K562 (cell line): ENCODE results near the gene PLEKHA7. TPM values are rescaled to one million over a fixed set of nuclear protein-coding genes. Genes with fewer than 3 reads are reported as not detected.

Experiments
- ATAC-seq: fragments of 200-7000 bp; cut with Tn5 transposase; 3 replicates; pipeline ENCODE4 v1.9.1; 2020; ENCODE audit warnings: moderate library complexity
- BruUV-seq: library from RNA; stranded (reverse); fragments of 400-500 nt; replicated peaks from 2 replicates; lab custom pipeline; 2021; lab: Mats Ljungman, UMichigan
- CTCF ChIA-PET: fragments of 300-600 bp; formaldehyde crosslinking; extraction: SDS; loops from one replicate; lab custom pipeline; 2021; ENCODE audit warnings: low intra/inter-chr PET ratio; lab: Yijun Ruan, JAX
- POLR2A ChIA-PET: fragments of 300-600, 350-650 bp; sonication (Branson Sonifier 250); formaldehyde crosslinking; extraction: SDS; loops from one replicate; lab custom pipeline; 2021; ENCODE audit warnings: antibody characterized with exemption, inconsistent platforms; lab: Yijun Ruan, JAX
- DNase-seq, 4 experiments: peaks; one replicate each; pipeline versions ENCODE4 v3.0.0 to v3.0.0-alpha.2; 2011 to 2018; ENCODE audit warnings: low spot score in 3 of 4, mixed read lengths in 3 of 4; ENCODE audit errors: extremely low read depth in 1 of 4
- FAIRE-seq: peaks from 2 replicates; lab custom pipeline; 2011; peaks lifted over from hg19 to GRCh38; lab: Jason Lieb, UNC
- H2AFZ ChIP-seq: 2 replicates; pipeline ENCODE4 v1.6.0; 2011; ENCODE audit warnings: low read depth, low read length, control low read depth, inconsistent platforms
- H3K27ac ChIP-seq: fragments of 200-600 bp; 3 replicates; pipeline ENCODE4 v1.8.0; 2011; ENCODE audit warnings: low read depth, mild to moderate bottlenecking, control low read depth, inconsistent platforms, low read length, moderate library complexity, mixed read lengths; ENCODE audit errors: extremely low read depth
- H3K27me3 ChIP-seq, 2 experiments: fragments of 300-600 bp in 1 of 2; 2 replicates in 1 of 2; 3 replicates in 1 of 2; pipeline versions ENCODE4 v1.6.0 to v1.8.0; 2011; ENCODE audit warnings: inconsistent platforms in 2 of 2, low read length in 2 of 2, mild to moderate bottlenecking in 1 of 2, mixed read lengths in 1 of 2, moderate library complexity in 1 of 2; ENCODE audit not compliant: control insufficient read depth in 2 of 2, insufficient read depth in 2 of 2
- H3K36me3 ChIP-seq: fragments of 300-600 bp; 3 replicates; pipeline ENCODE4 v1.8.0; 2011; ENCODE audit warnings: mild to moderate bottlenecking, low read length, inconsistent platforms; ENCODE audit not compliant: control insufficient read depth, insufficient read depth
- H3K4me1 ChIP-seq, 2 experiments: fragments of 200-600 bp in 1 of 2; replicated peaks in 1 of 2; 2 replicates in 1 of 2; 3 replicates in 1 of 2; pipeline versions ENCODE4 v1.5.1 to v1.8.0; 2011; ENCODE audit warnings: inconsistent platforms in 2 of 2, low read length in 2 of 2, mild to moderate bottlenecking in 1 of 2, mixed read lengths in 1 of 2, moderate library complexity in 1 of 2; ENCODE audit not compliant: control insufficient read depth in 2 of 2, insufficient read depth in 2 of 2
- H3K4me2 ChIP-seq: 2 replicates; pipeline ENCODE4 v1.6.1; 2011; ENCODE audit warnings: low read length, control low read depth, inconsistent platforms, mixed read lengths; ENCODE audit not compliant: insufficient read depth
- H3K4me3 ChIP-seq: fragments of 200-600 bp; sonication (generic), shearing (Covaris generic); 2 replicates; pipeline ENCODE4 v1.5.1; 2016; ENCODE audit warnings: control low read depth, inconsistent platforms
- H3K79me2 ChIP-seq: fragments of 200-600 bp; 3 replicates; pipeline ENCODE4 v1.8.0; 2011; ENCODE audit warnings: low read length, inconsistent platforms; ENCODE audit not compliant: control insufficient read depth, insufficient read depth
- H3K9ac ChIP-seq, 2 experiments: 2 replicates each; pipeline versions ENCODE4 v1.6.0 to v1.6.1; 2011; ENCODE audit warnings: low read depth in 2 of 2, low read length in 2 of 2, control low read depth in 1 of 2, inconsistent platforms in 1 of 2, mild to moderate bottlenecking in 1 of 2, mixed read lengths in 1 of 2; ENCODE audit not compliant: insufficient read depth in 1 of 2
- H3K9me1 ChIP-seq: one replicate; pipeline ENCODE4 v1.6.0; 2011; ENCODE audit warnings: inconsistent platforms, mild to moderate bottlenecking, low read length, moderate library complexity; ENCODE audit not compliant: control insufficient read depth, insufficient read depth
- H3K9me3 ChIP-seq: replicated peaks from 2 replicates; pipeline ENCODE4 v1.5.1; 2011; ENCODE audit warnings: low read depth, low read length, inconsistent platforms; ENCODE audit not compliant: control insufficient read depth, insufficient read depth
- H4K20me1 ChIP-seq: replicated peaks from 2 replicates; pipeline ENCODE4 v1.6.1; 2011; ENCODE audit warnings: low read length, inconsistent platforms, mixed read lengths; ENCODE audit not compliant: control insufficient read depth, insufficient read depth
- ATF3 ChIP-seq, 2 experiments: fragments of 450-650 bp in 1 of 2; sonication (generic) in 1 of 2; formaldehyde crosslinking in 1 of 2; IDR thresholded peaks in 1 of 2; conservative IDR thresholded peaks in 1 of 2; 2 replicates each; pipeline versions ENCODE4 v1.6.1 to v1.8.1; 2016 to 2023; ENCODE audit warnings: mild to moderate bottlenecking in 2 of 2, moderate library complexity in 2 of 2, inconsistent platforms in 1 of 2, missing genetic modification reagents in 1 of 2
- FOSL1 ChIP-seq: fragments of 200-800 bp; sonication (Bioruptor generic); conservative IDR thresholded peaks from 2 replicates; pipeline ENCODE4 v1.6.1; 2016; ENCODE audit warnings: missing genetic modification characterization, missing compliant biosample characterization
- FOXA1 ChIP-seq: fragments of 450-650 bp; IDR thresholded peaks from 2 replicates; pipeline ENCODE4 v1.6.1; 2016; ENCODE audit warnings: mild to moderate bottlenecking, borderline replicate concordance
- GABPB1 ChIP-seq: sonication (generic); formaldehyde crosslinking; IDR thresholded peaks from 2 replicates; pipeline ENCODE4 v1.8.0; 2022; ENCODE audit warnings: mild to moderate bottlenecking, missing genetic modification reagents
- HNRNPUL1 ChIP-seq: fragments of 200-400 bp; formaldehyde crosslinking; IDR thresholded peaks from 2 replicates; pipeline ENCODE4 v1.6.1; 2017; ENCODE audit warnings: low read length
- JUND ChIP-seq, 2 experiments: IDR thresholded peaks; 2 replicates in 1 of 2; 3 replicates in 1 of 2; pipeline ENCODE4 v1.6.1; 2011; ENCODE audit warnings: borderline replicate concordance in 2 of 2, low read depth in 2 of 2, low read length in 2 of 2, improper control_type of control experiment in 1 of 2, missing biosample characterization in 1 of 2, missing genetic modification characterization in 1 of 2, missing genetic modification reagents in 1 of 2
- SMAD2 ChIP-seq: fragments of 150-350 bp; IDR thresholded peaks from 2 replicates; pipeline ENCODE4 v1.6.1; 2014; ENCODE audit warnings: low read depth, mild to moderate bottlenecking, low read length
- ZNF121 ChIP-seq: sonication (generic); formaldehyde crosslinking; conservative IDR thresholded peaks from 2 replicates; pipeline ENCODE4 v1.8.0; 2022; ENCODE audit warnings: missing genetic modification reagents
- ZNF668 ChIP-seq: fragments of 250-450 bp; sonication (Bioruptor Pico); IDR thresholded peaks from 2 replicates; pipeline ENCODE4 v1.8.0; 2022; ENCODE audit warnings: mild to moderate bottlenecking, inconsistent platforms
- WGBS: fragments of 100-300 bp; shearing (Covaris generic); methylation state at CpG from one replicate; pipeline ENCODE4 v1.1.6; 2016; ENCODE audit warnings: low coverage, mixed read lengths; ENCODE audit not compliant: insufficient coverage; ENCODE audit errors: missing lambda C conversion rate; 5-methylcytosine and 5-hydroxymethylcytosine counted together
- in situ Hi-C: fragments of 300-500 bp; cut with MboI; formaldehyde crosslinking; loops from 4 replicates; pipeline ENCODE4 v1.15.0; 2018; ENCODE audit warnings: inconsistent platforms, mixed read lengths
- intact Hi-C: fragments of 100-400 bp; cut with micrococcal nuclease; formaldehyde crosslinking; loops from 2 replicates; pipeline ENCODE4 v1.14.2; 2022
- polyA plus RNA-seq, 8 experiments: library from polyadenylated mRNA; depleted of rRNA in 4 of 8; stranded (reverse) in 5 of 8; unstranded in 3 of 8; fragments of >200 nt; fragmentation: Nextera tagmentation in 2 of 8; fragmentation: Illumina TruSeq in 1 of 8; extraction: Ambion mirVana in 2 of 8; extraction: Trizol in 1 of 8; gene quantifications; 2 replicates each; pipeline versions ENCODE4 v1.2.1 to v1.2.3, GENCODE V29; 2011 to 2014; ENCODE audit warnings: inconsistent platforms in 1 of 8, missing spikeins in 1 of 8
- total RNA-seq, 7 experiments: library from RNA; depleted of rRNA in 6 of 7; stranded (reverse); fragments of >200 nt in 6 of 7; fragmentation: Illumina TruSeq in 2 of 7; extraction: Trizol in 2 of 7; gene quantifications; 2 replicates each; pipeline versions ENCODE4 v1.2.1 to v1.2.3, GENCODE V29; 2011 to 2021; ENCODE audit warnings: low replicate concordance in 1 of 7

Gene PLEKHA7
- total and polyA plus RNA-seq, 9 of the 15 experiments (the other 6 are each of a cell fraction or from before 2014, with no cell fraction given) = 0.06 to 0.77 (median 0.20) TPM; not detected in 1

DNA sequence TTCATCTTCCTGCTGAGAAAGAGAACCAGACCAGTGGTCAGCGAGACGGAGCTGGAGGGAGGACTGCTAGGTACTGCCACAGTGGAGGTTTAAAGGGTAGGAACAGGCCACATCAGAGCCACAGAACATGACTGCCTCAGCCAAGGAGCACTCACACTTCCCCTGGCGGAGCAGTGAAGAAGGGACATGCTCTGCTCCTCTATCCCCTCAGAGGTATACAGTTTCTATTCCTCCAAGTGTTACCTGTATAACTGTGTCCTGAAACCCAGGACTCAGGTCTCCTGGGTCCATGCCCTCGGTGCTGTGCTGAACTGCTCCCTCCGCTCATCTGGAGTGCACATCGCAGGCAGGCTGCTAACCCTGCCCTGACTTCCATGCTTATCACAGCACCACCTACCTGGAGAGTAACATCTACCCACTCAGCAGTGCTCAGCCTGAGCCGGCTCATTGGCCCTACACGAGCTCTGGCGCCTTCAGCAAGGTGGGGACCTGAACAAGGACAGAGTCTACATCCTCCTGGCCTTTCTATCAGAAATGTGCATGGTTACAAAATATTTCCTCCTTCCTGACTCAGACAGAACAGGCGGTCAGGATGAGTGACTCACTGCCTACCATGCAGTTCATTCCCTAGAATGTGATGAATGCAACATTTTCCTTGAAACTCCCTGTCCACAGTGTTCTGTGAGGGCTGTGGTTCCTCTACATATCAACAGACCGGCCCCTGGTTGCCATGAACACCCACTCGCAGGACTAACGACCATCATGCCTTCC is 222.8 kb downstream of the PLEKHA7 start:
- no peaks in the 10 kb centered on the region for H3K36me3 ChIP-seq
- no peaks in the 10 kb centered on the region for H3K9me1 ChIP-seq
- H3K79me2 ChIP-seq = no peaks in the 10 kb centered on the region
- BruUV-seq = no TSS peak
- intact Hi-C loops (no loop called here), in situ Hi-C loops (no loop called here)
- H2AFZ ChIP-seq = no peak overlapping the region
- ATAC-seq = peak; percentile 37
- POLR2A ChIA-PET = interaction anchor here (1.6 kb wide), 1 partner anchor 9 kb away, joined by 3 read pairs; no protein-coding TSS in a partner anchor
- no peak overlapping the region for H3K27ac ChIP-seq
- FAIRE-seq = no peak
- H3K4me1 ChIP-seq = no peaks in the 10 kb centered on the region; a peak in 1 of 5 replicates
- no peak overlapping the region for H3K4me2 ChIP-seq
- no peaks in the 10 kb centered on the region for H3K9me3 ChIP-seq
- 2% methylated on average over 13 of the region's 13 CpGs for WGBS
- CTCF ChIA-PET = interaction anchor here (0.5 kb wide), 1 partner anchor 403 kb away, joined by 3 read pairs; no protein-coding TSS in a partner anchor
- TF ChIP-seq ATF3 (IDR thresholded peaks at IDR 0.05) = 0 out of 2 replicates have a peak, but pooled peaks have one; percentile 16
- no peak for TF ChIP-seq ATF3 (CRISPR knock-in tag; conservative IDR thresholded peaks at IDR 0.05)
- TF ChIP-seq ZNF668 (CRISPR knock-in tag) = no peak
- TF ChIP-seq FOXA1 = no peak
- TF ChIP-seq ZNF121 (CRISPR knock-in tag) = no peak
- TF ChIP-seq FOSL1 = peak; percentile 81
- TF ChIP-seq SMAD2 = no peak
- TF ChIP-seq JUND (IDR thresholded peaks at IDR 0.05; ENCODE audit: borderline replicate concordance, low read depth, low read length) = peak; percentile 21; the same call in 1 of the 2 replicates
- no peak for TF ChIP-seq JUND (tag; IDR thresholded peaks at IDR 0.05; ENCODE audit: borderline replicate concordance, low read depth, low read length)
- no peak for TF ChIP-seq HNRNPUL1
- no peak for TF ChIP-seq GABPB1 (CRISPR knock-in tag)
- no peak overlapping the region for H3K9ac ChIP-seq
- no peak for DNase-seq
- no peak overlapping the region for H3K4me3 ChIP-seq
- H3K27me3 ChIP-seq = peaks cover 8 to 51% of the 10 kb centered on the region in 2 experiments; a peak in 4 of 5 replicates
- H4K20me1 ChIP-seq = no peaks in the 10 kb centered on the region
